GM12873 (cell line): ENCODE measurements around the gene C3orf49.

Source experiments
- CTCF ChIP-seq: IDR thresholded peaks from 2 replicates; pipeline ENCODE4 v1.5.1; 2012; ENCODE audit warnings: low read depth, mild to moderate bottlenecking, moderate library complexity, low read length, control low read depth; ENCODE audit not compliant: insufficient read depth; ENCODE audit errors: missing control alignments

C3orf49 gene

GRCh38 chr3:63824309-63824708 lies 5.2 kb downstream of the C3orf49 start:
- TF ChIP-seq CTCF, result no peak

GRCh38 chr3:63830526-63830925 lies 11.4 kb downstream of the C3orf49 start:
- TF ChIP-seq CTCF, result no peak

- TF ChIP-seq CTCF, result no peak
These were observed 13.3 kb downstream of the C3orf49 start for GRCh38 chr3:63832395-63832794.

GRCh38 chr3:63841704-63842103 lies 22.6 kb downstream of the C3orf49 start:
- no peak for TF ChIP-seq CTCF

- TF ChIP-seq CTCF, result no peak
These were observed 23.0 kb downstream of the C3orf49 start for GRCh38 chr3:63842127-63842526.

GRCh38 chr3:63845215-63845614 lies 26.1 kb downstream of the C3orf49 start:
- no peak for TF ChIP-seq CTCF

- no peak for TF ChIP-seq CTCF
These were observed 28.8 kb downstream of the C3orf49 start for GRCh38 chr3:63847718-63848450.
